Myocyte (in vitro differentiated cells): ENCODE measurements around the gene SHROOM3. TPM values are rescaled to one million over a fixed set of nuclear protein-coding genes. Genes with fewer than 3 reads are reported as not detected.
"Not testable (repeated sequence)": the region's sequence is repeated elsewhere in the genome, so short reads cannot be mapped to it uniquely, and the experiment has no call there.

Source experiments
- DNase-seq: peaks from one replicate; pipeline ENCODE4 v3.0.0-alpha.2; 2012; ENCODE audit warnings: low read depth
- total RNA-seq: library from RNA; depleted of rRNA; stranded (reverse); fragments of >200 nt; gene quantifications from 2 replicates; pipeline ENCODE4 v1.2.3, GENCODE V29; 2014

The SHROOM3 gene
- total RNA-seq, 1 donor from 2014 or later, result 3.5 TPM

GRCh38 chr4:76590798-76591281 lies 155.8 kb downstream of the SHROOM3 start:
- DNase-seq, result peak; percentile 86

- DNase-seq, result no peak
Measured at GRCh38 chr4:76591992-76592391, 157.0 kb downstream of the SHROOM3 start.

GRCh38 chr4:76592460-76592859 lies 157.4 kb downstream of the SHROOM3 start:
- no peak for DNase-seq

GRCh38 chr4:76594173-76594572 lies 159.1 kb downstream of the SHROOM3 start:
- no peak for DNase-seq

GRCh38 chr4:76595435-76595834 lies 160.4 kb downstream of the SHROOM3 start:
- DNase-seq, result no peak

GRCh38 chr4:76596713-76597112 lies 161.7 kb downstream of the SHROOM3 start:
- no peak for DNase-seq

- no peak for DNase-seq
Measured at GRCh38 chr4:76597423-76597979, 162.5 kb downstream of the SHROOM3 start.

GRCh38 chr4:76600447-76600846 lies 165.4 kb downstream of the SHROOM3 start:
- DNase-seq, result no peak

- DNase-seq, result peak; percentile 62
Measured at GRCh38 chr4:76601791-76602190, 166.8 kb downstream of the SHROOM3 start.

- no peak for DNase-seq
Measured at GRCh38 chr4:76605099-76605563, 170.1 kb downstream of the SHROOM3 start.

GRCh38 chr4:76606645-76607265 lies 171.7 kb downstream of the SHROOM3 start:
- DNase-seq, result no peak

GRCh38 chr4:76607266-76607799 lies 172.3 kb downstream of the SHROOM3 start:
- peak; percentile 42 for DNase-seq

GRCh38 chr4:76607846-76608245 lies 172.8 kb downstream of the SHROOM3 start:
- no peak for DNase-seq

GRCh38 chr4:76608549-76608948 lies 173.5 kb downstream of the SHROOM3 start:
- DNase-seq, result not testable (repeated sequence)

- peak; percentile 31 for DNase-seq
Measured at GRCh38 chr4:76610751-76611547, 175.9 kb downstream of the SHROOM3 start.

GRCh38 chr4:76611616-76612207 lies 176.7 kb downstream of the SHROOM3 start:
- DNase-seq, result no peak

- no peak for DNase-seq
Measured at GRCh38 chr4:76614589-76614988, 179.6 kb downstream of the SHROOM3 start.

- no peak for DNase-seq
Measured at GRCh38 chr4:76615999-76616398, 181.0 kb downstream of the SHROOM3 start.

- no peak for DNase-seq
Measured at GRCh38 chr4:76616526-76616925, 181.5 kb downstream of the SHROOM3 start.

- DNase-seq, result no peak
Measured at GRCh38 chr4:76620723-76621468, 185.9 kb downstream of the SHROOM3 start.

- no peak for DNase-seq
Measured at GRCh38 chr4:76622126-76622525, 187.1 kb downstream of the SHROOM3 start.
